NT2/D1 (cell line): Measurements from ENCODE around the gene PLXNC1.

ENCODE experiments used
- SUZ12 ChIP-seq: IDR thresholded peaks from 2 replicates; pipeline ENCODE4 v1.6.1; 2011; ENCODE audit not compliant: insufficient read length, insufficient read depth; ENCODE audit errors: extremely low read depth
- YY1 ChIP-seq: IDR thresholded peaks from 2 replicates; pipeline ENCODE4 v1.6.1; 2011; ENCODE audit not compliant: insufficient read length, insufficient read depth
- ZNF274 ChIP-seq: IDR thresholded peaks from 2 replicates; pipeline ENCODE4 v1.6.1; 2011; ENCODE audit warnings: mild to moderate bottlenecking, low read depth, low read length

DNA sequence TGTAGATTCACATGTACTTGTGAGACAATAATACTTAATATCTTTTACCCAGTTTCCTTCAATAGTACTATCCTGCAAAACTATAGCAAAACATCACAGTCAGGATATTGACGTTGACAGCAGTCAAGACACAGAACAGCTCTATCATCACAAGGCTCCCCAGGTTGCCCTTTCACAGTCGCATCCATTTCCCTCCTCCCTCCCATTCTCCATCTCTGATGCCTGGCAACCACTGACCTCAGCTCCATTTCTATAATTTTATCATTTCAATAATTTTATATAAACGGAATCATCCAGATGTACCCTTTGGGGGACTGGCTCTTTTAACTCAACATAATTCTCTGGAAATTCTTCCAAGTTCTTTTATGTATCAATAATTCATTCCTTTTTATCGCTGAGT, 81.5 kb downstream of the PLXNC1 start:
- TF ChIP-seq ZNF274 (no peak), YY1 (no peak), SUZ12 (no peak)
